CD4-positive, alpha-beta T cell treated with Interleukin-6 at 100 ng/mL for 8 hours (primary cell): ENCODE measurements around the gene RELL2.

Experiments used
- DNase-seq: peaks from one replicate; pipeline ENCODE4 v3.0.0-alpha.2; 2020; ENCODE audit warnings: mixed read lengths, low spot score

RELL2 gene

GRCh38 chr5:141649056-141649688, 12.4 kb downstream of the RELL2 start:
- DNase-seq, result no peak

DNA sequence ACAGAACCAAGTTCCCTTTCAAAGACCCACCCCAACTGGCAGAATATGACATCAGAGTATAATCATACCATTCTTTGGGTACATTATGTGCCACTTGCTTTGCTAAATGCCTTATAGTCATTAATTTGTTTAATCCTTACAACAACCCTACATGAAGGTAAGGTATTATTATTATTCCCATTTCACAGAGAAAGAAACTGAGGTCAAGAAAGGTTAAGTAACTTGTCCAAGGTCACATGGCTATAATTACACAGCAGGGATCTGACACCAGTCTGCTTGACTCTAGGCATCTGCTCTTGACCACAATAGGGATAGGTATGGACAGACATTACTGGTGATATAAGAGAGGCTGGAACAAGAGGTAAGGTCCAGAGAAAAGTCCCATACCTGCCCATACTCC, 13.2 kb downstream of the RELL2 start:
- DNase-seq, result no peak

DNA sequence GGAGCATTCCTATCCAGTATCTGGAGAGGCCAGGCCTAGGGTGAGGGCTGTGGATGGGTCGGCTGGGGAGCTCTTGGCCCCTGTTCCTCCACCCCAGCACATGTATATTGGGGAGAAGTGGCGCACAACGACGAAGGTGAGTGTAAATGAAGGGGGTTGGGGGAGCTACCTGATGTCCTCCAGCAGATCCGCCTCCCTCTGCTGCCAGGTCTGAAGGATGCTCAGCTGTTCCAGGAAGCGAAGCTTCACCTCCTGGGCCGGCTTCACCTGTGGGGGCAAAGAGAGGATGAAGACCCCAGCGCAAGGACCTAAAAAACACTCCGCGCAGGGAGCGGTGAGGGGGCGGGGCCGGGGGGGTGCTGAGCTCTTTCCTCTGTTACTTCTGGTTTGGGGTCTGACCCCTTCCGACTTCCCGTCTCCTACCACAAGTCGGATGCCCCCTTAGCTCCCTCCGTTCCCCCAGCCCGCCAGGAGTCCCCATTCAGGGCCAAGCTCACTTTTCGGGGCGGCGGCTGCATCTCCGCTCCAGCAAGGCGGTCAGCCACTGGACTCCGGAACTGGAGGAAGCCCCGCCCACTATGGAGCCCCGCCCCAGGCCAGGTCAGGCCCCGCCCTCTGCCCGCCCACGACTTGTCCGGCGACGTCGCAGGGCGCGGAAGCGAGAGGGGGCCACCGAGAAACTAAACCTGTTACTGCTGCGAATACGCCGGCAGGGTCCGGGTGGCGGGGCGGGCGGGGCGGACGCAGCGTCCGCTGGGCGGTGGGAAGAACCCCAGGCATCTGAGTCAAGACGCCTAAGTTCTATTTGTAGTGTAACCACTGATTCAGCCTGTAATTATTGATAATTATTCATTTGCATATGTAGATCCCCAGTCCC, 14.3 kb downstream of the RELL2 start, which contains the start of gene FCHSD1:
TSS of gene FCHSD1 (minus strand) at position 568 of the 877 bp plus-strand sequence. CDS start at position 518, 50 bp downstream.
- peak; percentile 82 for DNase-seq

- DNase-seq, result no peak
These were observed 14.9 kb downstream of the RELL2 start for GRCh38 chr5:141651728-141652105.

DNA sequence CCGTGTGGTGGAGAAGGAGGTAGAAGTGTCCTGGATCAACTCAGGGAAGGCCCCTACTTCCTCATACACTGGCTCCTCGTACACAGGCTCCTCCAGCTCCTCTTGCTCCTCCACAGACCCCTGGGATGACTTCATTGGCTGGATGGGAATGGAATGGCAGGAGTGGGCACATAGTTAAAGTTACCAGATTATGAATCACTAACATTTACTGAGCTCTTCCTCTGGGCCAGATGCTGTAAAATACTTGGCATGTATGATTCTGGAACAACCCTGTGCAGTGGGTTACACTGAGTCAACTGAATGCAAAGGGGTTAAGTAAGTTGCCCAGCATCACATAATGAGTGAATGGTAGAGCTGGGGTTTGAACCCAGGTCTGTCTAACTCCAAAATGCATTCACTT, 17.5 kb downstream of the RELL2 start:
- DNase-seq, result no peak

DNA sequence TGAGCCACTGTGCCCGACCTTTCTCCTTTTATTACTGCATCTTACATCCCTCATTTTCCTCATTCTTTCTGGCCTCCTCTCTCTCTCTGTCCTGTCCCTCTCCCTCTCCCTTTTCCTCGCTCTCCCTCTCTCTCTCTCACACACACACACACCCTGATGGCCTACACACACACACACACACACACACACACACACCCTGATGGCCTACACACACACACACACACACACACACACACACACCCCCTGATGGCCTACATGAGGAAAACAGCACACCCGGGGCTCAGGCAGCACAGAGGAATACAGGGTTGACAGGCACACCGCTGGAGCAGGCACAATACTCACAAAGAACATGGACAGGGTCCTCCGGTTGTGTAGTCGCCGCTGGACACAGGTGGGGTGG, 18.2 kb downstream of the RELL2 start:
- DNase-seq, result no peak

GRCh38 chr5:141656396-141656795, 19.6 kb downstream of the RELL2 start:
- no peak for DNase-seq

DNA sequence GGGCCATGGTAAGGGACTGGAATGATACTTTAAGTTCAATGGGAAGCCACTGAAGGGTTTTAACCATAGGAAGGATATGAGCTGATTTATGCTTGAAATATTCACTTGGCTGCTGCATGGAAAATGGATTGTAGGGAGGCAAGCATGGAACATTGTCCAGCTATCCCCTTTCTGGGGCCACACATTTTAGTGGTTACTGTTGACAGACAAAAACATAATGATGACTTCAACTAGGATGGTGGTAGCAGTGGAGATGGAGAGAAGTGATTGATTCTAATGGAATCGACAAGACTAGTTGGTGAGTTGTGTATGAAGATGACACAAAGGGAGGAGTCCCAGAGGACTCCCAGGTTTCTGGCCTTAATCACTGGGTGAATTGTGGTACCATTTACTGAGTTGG, 20.6 kb downstream of the RELL2 start:
- DNase-seq, result no peak

- no peak for DNase-seq
These were observed 21.2 kb downstream of the RELL2 start for GRCh38 chr5:141657937-141658545.

DNA sequence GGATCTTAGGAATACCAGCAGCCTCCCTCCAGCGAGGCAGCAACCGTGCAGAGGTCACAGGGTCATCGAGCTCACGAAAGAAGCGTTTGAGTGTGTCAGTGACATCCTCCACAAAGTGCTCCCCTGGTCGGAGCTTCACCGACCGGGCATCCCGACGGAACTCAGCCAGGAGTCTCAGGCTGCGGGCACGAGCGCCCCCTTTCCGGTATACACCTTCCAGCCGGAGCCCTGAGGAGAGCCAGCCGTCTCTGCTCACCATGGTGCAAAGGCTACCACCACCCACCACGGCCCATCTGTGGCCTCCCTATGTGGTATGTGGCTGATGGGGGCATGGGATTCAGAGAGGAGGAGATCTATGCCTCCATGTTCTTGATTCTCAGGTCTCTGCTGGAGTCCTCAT, 25.2 kb downstream of the RELL2 start:
- no peak for DNase-seq

- no peak for DNase-seq
These were observed 26.7 kb downstream of the RELL2 start for GRCh38 chr5:141663506-141663905.

DNA sequence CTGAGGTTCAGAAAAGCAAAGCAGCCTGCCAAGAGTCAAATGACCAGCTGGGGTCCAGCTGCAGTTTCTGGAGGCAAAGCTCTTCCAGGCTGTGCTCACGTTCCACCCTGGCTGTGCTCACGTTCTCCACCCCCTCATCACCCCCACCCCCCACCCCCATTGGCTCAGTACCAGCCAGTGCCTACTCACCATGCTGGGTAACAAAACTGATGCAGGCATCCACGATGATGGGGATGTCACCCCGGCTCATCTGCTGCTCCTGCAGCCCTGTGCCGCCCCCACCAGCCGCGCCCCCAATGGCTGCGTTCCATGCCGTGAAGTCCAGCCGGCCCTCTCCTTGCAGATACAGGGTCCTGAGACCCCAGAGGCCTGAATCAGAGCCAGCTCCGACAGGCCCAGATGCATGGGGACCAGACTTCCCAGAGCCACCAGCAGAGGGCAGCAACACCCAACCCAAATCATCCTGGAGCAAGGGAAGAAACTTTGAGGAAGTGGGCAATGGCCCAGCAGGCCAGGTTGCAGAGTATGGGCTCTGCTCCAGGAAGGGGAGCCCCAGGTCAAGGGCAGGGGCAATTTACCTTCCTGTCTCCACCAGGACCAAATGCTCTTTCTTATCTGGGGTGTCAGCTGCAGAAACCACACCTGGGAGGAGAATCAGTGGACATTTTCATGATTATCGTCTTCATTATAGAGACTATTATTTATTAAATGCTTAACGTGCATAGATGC, 28.1 kb downstream of the RELL2 start:
- peak; percentile 69 for DNase-seq

- no peak for DNase-seq
These were observed 29.5 kb downstream of the RELL2 start for GRCh38 chr5:141665995-141666940.

DNA sequence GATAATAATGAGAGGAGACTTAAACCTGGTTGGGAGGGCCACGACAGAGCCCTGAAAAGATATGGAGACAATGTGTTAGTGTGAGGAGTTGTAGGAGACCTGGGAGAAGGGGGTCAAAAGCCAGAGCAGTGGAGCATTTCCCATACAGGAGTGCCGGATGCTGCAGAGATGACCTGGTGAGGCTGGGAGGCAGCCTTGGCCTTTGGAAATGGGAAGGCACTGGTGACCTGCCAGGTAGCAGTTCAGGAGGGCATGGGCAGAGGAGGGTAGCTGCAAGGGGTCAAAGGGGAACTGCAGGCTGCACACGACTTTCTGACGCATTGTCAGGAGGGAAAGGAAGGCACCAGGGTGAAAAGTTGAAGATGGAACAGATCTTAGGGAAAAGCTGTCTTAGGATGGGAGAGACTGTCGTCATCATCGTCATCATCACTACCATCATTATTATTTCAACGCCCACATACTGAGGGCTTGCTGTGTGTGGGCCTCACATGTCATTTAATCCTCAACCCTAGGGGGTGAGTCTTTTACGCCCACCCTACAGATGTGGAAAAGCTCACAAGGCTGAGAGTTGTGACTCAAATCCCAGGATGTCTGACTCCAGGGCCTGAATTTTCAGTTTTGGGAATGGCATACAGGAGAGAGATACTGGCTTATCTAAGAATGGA, 31.9 kb downstream of the RELL2 start:
- no peak for DNase-seq

GRCh38 chr5:141669520-141669919, 32.7 kb downstream of the RELL2 start:
- DNase-seq, result no peak

- no peak for DNase-seq
These were observed 35.5 kb downstream of the RELL2 start for GRCh38 chr5:141672071-141672840.

DNA sequence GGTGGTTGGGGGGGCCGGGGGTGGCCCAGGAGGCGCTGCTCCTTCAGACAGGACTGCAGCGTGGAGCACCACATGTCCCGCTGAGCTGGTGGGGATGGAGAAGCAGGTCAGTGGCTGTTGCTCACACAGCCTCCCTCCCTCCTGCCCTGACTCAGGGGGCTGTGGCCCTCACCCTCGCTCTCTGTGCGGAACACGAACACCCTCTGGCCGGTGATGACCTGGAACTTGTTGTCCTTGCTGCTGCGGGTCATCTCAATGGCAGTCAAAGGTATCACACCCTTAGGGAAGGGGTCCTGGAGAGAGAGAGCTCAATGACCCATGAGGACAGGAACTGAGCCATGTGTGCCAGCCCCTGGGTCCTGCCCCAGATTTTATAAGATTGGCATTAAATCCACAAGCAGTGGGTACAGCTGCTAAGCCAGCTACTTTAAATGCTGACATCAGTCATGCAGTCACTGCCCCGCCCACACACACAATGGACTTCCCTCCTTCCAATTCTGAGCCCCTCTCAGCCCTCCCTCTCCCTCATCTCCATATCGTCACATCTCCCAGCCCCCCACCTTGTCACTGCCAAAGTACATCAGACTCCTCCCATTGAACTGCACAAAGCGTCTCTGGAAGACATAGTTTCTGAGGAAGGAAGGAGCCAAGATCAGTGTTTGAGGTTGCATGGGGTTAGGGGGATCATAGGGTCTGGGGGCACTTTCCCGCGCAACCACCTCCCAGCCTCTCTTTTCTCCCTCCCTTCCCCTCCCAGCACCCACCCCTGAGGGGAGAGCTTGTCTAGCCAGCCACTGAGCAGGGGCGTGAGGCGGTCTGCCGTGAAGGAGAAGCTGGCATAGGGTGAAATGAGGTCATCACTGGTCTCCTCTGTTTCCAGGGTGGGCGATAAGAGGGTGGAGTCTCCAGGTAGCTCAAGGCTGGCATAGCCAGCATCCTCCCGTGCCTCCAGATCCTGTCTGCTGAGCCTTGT, 36.3 kb downstream of the RELL2 start:
- DNase-seq, result no peak

- no peak for DNase-seq
These were observed 38.0 kb downstream of the RELL2 start for GRCh38 chr5:141674747-141675146.

DNA sequence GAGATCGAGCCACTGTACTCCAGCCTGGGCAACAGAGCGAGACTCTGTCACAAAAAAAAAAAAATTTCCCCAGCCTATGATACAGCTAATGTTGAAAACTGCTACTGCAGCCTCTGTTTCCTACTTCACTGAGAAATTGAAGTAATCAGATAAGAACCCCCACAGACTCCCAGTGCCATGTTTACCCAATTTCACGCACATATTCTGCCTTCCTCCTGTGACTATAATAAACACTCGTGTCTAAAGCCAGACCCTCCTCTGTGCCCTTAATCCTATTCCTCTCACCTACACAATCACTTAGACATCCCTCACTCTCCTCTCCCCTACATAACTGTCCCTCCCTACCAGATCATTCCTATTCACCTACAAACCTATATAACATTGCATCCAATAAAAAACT, 38.9 kb downstream of the RELL2 start:
- no peak for DNase-seq
